HG02642 (cell line): Measurements from ENCODE around the gene AK5.
A peak's percentile ranks its signal among the peaks of the same experiment; 100 is the strongest.
"Not testable (repeated sequence)": the region's sequence is repeated elsewhere in the genome, so short reads cannot be mapped to it uniquely, and the experiment has no call there.

Source experiments
- ATAC-seq: cut with Tn5 transposase; IDR thresholded peaks from one replicate; pipeline ENCODE4 v1.9.1; 2021; ENCODE audit warnings: mild to moderate bottlenecking; ENCODE audit not compliant: unreplicated experiment, poor library complexity

AK5 gene

DNA sequence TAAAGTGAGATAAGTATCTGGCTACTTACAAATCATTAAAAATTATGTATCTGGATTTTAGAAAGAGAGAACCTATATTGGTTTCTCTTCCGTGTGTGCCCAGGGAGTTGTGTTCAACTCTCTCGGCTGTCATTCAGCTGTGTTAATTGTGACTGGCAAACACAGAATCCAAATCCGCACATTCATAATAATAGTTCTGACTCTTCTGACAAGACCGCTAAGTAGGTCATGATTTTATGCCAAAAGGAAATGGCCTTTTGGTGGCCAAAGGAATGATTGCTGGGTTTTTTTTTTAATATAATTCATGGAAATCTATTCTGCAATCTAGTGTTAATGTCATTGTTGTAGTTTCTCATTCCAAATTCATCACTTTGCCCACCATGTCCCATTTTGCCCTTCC is 110.7 kb downstream of the AK5 start:
- no peak for ATAC-seq

DNA sequence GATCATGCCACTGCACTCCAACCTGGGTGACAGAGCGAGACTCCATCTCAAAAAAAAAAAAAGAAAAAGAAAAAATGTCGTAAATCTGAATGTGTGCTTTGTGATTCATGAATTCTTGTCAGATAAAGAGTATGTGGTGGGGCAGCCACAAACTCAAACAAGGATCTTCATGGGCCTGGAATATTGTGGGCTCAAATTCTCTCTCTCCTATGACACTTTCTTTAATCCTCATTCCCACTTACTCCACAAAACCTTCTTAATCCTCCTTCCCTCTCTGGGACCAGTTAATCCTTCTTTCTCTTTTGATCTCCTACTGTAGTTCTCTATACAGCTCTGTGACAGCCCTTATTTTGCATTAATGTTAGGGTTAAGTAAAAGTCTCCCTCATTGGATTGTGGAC is 112.3 kb downstream of the AK5 start:
- no peak for ATAC-seq

DNA sequence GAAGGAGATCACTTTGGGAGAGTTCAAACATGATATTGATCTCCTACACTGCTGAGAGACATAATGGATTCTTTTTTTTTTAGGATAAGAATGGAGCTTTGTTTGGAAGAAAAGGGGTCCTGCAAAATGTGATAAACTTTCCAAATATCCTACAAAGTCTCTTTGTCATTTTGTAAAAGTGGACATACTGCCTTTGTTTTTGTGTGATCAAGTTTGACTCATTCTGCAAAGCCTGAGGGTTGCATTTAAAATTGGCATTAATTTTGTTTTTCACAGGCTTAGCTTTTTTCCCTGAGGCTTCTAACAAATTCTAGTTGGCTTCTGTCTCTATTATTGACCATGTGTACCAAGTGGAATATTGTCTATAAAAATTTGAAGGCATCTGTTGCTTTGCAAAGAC is 113.2 kb downstream of the AK5 start:
- no peak for ATAC-seq

DNA sequence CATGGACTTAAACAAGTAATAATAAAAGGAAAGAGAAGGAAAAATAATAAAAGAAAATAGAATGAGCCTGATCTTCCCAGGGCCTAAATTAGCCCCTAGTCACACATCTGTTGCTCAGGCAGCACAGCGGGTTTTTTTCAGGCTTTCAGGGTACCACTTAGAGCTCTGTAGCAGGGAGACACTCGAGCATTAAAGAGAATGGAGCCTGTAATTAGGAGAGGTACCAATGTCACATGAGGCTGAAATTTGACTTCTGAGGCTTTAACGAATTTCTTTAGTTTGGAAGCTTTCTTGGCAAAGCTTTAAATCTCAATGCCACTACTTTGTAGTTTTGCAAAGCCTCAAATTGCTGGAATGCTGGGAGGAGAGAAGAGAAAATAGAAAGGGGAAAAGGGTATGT is 116.3 kb downstream of the AK5 start:
- no peak for ATAC-seq

DNA sequence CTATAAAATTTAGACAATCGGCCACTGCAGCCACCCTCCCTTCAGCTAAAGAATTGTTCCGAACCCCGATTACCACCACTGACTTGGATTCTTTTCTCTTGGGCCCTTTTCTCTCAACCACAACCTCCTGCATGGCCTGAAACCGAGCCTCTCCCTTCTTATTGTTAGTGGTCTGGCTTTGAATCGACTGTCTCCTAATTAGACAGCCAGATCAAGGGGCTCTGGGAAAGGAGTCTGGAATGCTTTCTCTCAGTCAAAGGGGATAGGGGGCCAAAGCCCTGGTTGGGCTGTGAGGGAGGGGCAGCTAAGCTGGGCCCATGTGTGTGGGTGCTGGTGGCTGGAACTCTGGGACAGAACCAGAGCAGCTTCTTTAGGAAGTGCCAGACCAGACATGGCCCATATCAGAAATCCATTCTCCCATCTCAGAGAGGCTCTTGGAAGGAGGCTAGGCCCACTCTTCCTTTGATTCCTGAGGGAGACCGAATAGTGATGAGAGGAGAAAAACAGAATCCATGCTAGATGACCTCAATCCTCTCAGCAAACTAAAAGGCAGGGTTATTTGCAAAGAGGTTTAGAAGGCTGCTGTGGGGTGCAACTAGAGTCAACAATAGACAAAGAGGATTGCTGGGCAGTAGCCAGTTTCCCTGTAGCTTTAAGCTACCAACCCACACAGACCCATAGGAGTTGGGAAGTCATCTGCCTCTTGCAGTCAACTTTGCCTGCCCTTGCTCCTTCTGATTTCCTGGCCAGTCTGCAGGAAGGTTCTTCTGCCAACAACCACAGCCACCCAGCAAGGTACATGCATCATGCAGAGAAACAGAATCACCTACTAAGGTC is 117.6 kb downstream of the AK5 start:
- ATAC-seq, result no peak

DNA sequence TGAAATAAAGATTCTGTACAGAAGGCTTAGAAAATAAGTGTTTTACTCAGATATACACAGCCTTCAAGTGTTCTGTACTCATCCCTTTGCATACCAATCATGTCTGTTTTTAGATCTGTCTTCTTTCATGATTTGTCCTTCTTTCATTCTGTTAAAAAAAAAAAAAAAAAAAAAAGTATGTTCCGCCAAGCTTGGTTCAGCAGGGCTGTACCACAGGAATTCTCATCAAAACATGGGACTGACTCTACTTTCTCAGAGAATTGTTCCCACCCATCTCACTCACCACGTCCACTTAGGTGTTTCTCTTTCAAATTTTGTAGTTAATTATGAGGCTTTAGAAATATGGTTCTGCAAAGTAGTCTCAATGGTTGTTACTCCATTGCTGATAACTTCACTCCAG is 119.0 kb downstream of the AK5 start:
- ATAC-seq, result no peak

DNA sequence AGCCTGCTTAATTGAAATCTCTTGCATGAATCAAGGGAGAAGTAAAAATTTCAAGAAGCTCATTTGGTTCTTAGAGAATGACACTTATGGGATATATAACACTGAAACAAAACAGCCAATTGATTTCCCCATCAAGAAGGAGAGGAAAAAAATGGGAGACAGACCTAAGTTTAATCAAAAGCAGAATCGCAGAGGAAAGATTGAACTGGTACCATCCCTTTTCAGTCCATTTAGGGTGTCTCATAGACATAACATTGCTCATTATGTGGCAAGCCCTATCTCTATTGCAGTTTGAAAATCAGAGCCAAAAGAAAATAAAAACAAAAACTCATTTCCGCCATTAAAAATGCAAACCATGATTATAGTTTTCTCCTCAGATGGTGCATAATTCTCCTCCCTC is 119.6 kb downstream of the AK5 start:
- no peak for ATAC-seq

DNA sequence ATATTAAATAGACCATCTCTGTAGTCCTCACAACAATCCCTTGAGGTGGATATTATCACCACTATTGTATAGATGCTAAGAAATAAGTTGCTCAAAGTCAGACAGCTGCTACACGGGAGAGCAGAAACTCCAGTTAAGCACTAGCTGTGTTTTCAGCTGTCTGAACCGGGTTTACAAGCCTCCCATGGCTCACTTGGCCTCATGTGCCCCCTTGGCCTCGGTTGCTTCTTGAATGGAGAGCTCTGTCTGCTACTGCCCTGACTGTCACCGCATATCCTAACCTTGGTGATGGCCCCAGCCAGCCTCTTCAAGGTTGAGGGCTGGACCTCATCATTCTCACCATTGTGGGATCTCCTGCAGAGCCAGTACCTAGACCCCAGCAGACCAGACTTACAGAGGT is 123.4 kb downstream of the AK5 start:
- no peak for ATAC-seq

DNA sequence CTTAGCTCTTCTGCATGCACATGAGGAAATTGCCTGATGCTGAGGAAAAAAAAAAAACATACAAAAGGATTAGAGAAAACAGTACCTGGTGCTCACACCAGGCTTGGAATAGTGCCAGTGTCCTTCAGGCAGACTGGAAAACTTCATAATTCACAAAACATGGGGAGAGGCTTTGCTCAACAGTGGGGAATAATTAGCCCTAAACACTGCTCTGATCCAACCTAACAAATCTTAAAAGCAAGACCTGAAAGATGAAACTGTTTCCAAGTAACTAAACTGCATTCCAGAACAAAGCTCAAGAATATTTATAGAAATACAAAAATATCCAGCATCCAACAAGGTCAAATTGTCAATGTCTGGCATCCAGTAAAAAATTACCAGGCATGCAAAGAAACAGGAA is 124.8 kb downstream of the AK5 start:
- ATAC-seq, result no peak

DNA sequence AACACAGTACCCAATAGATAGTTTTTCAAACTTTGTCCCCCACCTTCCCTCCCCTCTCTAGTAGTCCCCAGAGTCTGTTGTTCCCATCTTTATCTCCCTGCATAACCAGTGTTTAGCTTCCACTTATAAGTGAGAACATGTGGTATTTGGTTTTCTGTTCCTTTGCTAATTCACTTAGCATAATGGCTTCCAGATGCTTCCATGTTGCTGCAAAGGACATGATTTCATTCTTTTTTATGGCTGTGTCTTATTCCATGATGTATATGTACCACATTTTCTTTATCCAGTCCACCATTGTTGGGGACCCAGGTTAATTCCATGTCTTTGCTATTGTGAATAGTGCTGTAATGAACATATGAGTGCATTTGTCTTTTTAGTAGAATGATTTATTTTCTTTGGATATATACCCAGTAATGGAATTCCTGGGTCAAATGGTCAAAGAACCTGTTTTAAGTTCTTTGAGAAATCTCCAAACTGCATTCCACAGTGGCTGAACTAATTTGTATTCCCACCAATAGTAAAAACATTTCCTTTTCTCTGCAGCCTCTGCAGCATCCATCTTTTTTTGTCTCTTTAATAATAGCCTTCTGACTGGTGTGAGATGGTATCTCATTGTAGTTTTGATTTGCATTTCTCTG is 126.0 kb downstream of the AK5 start:
- ATAC-seq, result no peak

DNA sequence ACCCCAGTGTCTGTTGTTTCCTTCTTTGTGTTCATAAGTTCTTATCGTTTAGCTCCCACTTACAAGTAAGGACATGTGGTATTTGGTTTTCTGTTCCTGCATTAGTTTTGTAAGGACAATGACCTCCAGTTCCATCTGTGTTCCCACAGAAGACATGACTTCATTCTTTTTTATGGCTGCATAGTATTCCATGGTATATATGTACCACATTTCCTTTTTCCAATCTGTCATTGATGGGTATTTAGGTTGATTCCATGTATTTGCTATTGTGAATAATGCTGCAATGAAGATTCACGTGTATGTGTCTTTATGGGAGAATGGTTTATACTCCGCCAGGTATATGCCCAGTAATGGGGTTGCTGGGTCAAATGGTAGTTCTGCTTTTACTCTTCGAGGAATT is 127.1 kb downstream of the AK5 start:
- not testable (repeated sequence) for ATAC-seq

DNA sequence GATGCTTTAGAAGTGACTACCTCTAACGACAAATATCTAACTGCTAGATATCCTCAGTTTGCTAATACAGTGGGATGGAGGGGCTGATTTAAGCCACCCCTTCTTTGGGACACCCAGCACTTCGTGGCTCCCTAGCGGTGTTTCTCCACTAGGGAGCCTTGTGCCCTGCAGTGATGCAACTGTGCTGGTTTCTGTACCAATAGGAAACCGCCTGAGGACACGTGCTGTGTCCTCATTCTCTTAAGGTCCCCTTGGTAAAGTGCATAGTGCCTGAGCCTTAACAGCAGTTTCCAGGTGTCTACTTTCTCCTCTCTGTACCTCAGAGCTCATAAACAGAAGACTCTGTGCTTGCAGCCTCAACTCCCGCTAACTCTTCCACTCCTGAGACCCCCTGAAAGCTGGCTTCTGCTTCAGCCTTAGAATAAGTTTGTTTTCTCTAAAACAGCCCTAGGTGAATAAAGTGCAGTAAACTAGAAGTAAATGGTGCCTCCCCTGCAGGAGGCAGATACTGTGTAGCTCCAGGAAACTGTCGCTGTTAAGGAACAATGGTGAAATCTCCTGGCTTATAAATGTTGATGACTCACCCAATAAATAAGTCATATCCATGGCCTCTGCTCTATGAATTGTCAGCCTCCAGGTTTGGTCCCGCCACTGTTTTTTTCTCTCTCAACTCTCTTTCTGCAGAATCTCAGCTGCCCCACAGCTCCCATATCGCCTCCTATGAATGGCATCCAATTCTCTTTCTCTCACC is 130.4 kb downstream of the AK5 start:
- ATAC-seq, result no peak

DNA sequence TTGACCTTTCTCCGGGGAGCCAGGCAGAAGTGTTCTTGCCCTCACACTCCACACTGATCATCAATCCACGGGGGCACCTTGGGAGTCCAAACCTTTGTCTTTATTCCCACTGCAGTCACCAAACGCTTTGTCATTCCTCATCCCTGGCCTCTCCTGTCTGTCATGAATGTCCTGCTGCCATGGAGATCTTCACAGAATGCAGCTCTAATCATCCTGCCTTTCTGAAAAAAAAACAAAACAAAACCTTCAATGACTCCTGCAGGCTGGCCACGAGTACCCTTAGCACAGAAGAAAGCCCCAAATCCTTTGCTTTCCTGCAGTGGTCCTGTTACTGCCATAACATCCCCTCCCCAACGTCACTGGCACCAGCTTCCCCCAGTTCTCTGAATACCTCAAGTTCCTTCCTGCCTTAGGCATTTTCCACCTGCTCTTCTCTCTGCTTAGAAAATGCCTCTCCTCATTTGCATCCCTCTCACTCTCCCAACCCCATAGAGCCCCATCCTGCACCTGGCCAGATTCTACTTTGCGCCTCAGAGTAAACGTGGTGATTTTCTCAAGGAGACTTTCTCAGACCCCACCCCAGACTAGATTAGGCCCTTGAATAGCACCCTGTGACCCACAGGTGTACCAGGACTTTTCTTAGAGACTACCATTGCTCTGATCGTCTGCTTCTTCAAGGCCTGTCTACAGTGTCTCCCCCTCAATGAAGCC is 131.2 kb downstream of the AK5 start:
- ATAC-seq, result peak; percentile 68

DNA sequence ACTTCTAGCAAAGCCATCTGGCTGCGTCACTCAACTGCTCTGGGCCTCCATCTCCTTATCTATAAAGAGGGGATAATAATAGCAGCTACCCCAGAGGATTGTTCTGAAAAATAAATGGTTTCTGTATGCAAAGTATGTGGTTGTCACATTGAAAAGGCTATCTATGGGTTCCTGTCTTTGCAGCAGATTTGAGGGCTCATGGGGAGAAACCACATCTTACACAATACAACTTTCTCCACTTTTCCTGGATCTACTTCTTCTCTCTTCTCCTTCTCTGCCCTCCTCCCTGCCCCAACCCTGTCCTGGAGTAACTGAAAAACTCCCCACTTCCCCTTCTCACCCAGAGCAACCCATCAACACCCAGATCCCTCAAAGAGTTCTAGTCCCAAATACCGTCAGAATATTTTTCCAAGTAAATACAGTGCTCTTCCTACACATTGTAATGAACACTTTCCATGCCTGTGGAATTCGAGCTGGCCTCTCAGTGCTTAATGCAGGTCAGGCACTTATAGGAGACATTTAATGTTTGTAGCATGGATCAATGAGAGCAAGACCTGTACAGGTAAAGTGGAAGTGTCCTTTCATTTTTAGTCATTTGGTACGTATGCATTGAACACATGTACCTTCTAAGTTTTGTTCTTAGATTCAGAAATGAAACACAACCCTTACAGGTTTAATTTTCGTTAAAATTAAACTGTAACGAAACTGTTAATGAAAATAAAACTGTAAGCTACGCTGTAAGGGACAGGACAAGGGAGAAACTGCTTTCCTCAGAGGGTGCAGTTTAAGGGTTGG is 131.9 kb downstream of the AK5 start:
- ATAC-seq, result peak; percentile 84

DNA sequence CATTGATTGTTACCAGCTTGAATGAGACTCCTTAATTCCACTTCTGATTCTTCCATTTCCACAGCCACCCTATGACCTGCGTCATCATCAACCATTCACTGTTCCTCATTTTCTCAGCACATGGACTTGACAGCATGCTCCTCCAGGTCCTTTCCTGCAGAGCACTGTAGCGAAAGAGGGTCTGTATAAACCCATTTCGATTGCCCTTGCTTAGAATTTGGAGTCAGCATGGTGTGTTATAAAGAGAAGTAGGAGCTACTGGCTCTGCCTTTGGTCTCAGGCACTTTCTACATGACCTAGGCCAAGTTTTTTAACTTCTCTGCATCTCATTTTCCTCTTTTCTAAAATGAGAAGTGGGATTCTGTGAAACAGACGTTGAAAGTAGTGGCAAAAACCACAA is 133.8 kb downstream of the AK5 start:
- ATAC-seq, result no peak

DNA sequence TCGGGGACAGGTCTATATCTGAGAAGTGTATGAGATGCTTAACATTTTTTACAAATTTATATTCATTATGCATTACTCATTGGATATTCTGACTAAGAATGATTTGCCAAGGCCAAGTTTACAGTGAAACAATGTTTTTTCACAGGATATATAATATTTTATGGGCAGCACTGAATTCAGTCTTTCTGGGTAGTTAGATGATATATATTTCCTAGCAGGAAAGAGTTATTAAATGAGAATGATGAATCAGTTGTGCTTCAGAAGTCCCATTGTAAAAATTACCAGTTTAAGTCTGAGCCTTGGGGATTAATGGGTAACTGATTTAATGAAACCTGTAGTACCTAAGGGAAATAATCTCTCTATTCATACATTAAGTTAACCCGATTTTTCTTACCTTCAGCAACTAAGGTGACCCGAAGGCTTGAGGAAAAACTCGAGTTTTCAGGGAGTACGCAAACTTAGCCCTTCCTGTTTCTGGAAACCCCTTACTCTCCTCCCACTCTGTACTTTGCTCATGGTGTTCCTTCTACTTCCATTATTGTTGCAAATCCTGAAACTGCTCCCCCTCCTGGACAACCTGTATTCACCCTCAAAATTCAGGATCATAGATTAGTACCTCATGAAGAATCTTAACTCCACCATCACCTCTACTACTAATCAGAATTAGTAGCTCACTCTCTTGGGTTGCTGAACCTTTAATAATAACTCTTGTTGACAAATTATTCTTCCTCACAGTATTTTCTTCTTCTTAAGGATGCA is 135.1 kb downstream of the AK5 start:
- no peak for ATAC-seq

DNA sequence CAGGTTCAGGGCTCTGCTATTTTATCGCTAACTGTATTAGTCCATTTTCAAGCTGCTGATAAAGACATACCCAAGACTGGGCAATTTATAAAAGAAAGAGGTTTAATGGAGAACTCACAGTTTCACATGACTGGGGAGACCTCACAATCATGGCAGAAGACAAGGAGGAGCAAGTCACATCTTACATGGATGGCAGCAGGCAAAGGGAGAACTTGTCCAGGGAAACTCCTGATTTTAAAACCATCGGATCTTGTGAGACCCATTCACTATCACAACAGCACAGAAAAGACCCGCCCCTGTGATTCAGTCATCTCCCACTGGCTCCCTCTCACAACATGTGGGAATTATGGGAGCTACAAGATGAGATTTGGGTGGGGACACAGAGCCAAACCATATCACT is 136.2 kb downstream of the AK5 start:
- not testable (repeated sequence) for ATAC-seq

DNA sequence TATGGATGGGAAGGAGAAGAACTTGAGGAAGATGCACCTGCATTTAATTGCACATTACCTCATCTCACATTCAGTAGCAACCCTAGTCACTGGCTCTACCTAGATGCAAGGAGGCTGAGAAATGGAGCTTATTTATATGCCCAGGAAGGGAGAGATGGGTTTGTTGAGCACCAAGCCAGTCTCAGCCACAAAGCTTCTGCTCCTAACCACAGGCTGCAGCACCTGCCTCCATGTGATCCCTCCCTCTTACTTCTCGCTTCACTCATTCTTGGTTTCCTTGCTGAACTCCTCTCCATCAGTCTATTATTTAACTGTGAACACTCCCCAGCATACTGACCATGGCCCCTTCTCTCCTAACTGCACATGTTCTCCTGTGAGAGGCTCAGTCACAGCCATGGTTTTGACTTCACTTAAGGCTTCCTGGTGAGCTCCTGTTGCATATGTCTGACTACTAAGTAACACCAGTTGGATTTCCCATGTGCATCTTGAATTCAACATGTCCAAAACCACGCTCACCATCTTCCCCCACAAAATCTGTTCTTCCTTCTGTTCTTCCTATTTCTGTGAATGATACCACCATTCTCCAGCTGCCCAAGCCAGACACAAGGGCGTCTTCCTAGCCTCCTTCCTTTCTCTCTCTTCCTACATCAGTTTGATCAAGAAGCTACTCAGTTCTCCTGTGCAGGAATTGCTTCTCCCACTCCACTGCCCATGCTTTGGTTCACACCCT is 139.8 kb downstream of the AK5 start:
- peak; percentile 56 for ATAC-seq

DNA sequence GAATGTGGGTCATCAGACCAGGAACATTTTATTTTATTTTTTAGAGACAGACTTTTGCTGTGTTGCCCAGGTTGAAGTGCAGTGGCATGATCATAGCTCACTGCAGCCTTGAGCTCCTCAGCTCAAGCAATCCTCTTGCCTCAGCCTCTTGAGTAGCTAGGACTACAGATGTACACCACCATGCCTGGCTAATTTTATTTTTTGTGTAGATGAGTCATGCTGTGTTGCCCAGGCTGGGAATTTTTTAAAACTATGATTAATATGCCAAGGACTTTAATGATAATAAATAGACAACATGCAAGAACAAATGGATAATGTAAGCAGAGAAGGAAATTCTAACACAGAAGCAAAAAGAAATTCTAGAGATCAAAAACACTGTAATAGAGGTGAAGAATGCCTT is 142.4 kb downstream of the AK5 start:
- ATAC-seq, result no peak
